Ectodermal cell (in vitro differentiated cells): ENCODE data around the gene HSPA1B. TPM values are rescaled to one million over a fixed set of nuclear protein-coding genes. Genes with fewer than 3 reads are reported as not detected.

Experiments used
- H3K27ac ChIP-seq: 2 replicates; pipeline ENCODE4 v1.7.0; 2013; ENCODE audit warnings: mild to moderate bottlenecking, low read depth, low read length; ENCODE audit not compliant: insufficient read depth, poor library complexity, severe bottlenecking
- H3K27me3 ChIP-seq: 2 replicates; pipeline ENCODE4 v1.7.0; 2013; ENCODE audit warnings: mild to moderate bottlenecking, low read length; ENCODE audit not compliant: insufficient read depth, control insufficient read depth, poor library complexity, severe bottlenecking
- H3K36me3 ChIP-seq: one replicate; pipeline ENCODE4 v1.7.0; 2013; ENCODE audit warnings: low read length; ENCODE audit not compliant: control insufficient read depth, insufficient read depth
- H3K4me1 ChIP-seq: one replicate; pipeline ENCODE4 v1.7.0; 2013; ENCODE audit warnings: low read length; ENCODE audit not compliant: control insufficient read depth, insufficient read depth
- H3K4me3 ChIP-seq: 2 replicates; pipeline ENCODE4 v1.7.0; 2013; ENCODE audit warnings: low read depth, low read length, control low read depth; ENCODE audit not compliant: insufficient read depth
- H3K9me3 ChIP-seq: 2 replicates; pipeline ENCODE4 v1.7.0; 2013; ENCODE audit warnings: mild to moderate bottlenecking, low read length, moderate library complexity; ENCODE audit not compliant: control insufficient read depth
- WGBS, 2 experiments: methylation state at CpG; one replicate each; pipeline ENCODE4 v1.1.7; 2013; ENCODE audit warnings: missing lambda C conversion rate in 2 of 2; 5-methylcytosine and 5-hydroxymethylcytosine counted together
- polyA plus RNA-seq, 4 experiments: library from polyadenylated mRNA; stranded (reverse); fragments of 50-300 nt; gene quantifications; one replicate each; pipeline ENCODE4 v1.2.3, GENCODE V29; 2013

Gene HSPA1B
- 63.6 TPM for polyA plus RNA-seq (2013, experiment 1 of 4)
- 32.4 TPM for polyA plus RNA-seq (2013, experiment 2 of 4)
- polyA plus RNA-seq (2013, experiment 3 of 4) = 41.5 TPM
- 40.4 TPM for polyA plus RNA-seq (2013, experiment 4 of 4)

GRCh38 chr6:31827286-31828079, at the start of gene HSPA1B:
TSS of gene HSPA1B (plus strand) at chr6:31827738. CDS start at chr6:31827951, 213 bp downstream.
- peak within 1 kb of the TSS; percentile 63 for H3K4me3 ChIP-seq
- WGBS, 2 experiments = 1% methylated on average over 45 to 50 of the region's 56 CpGs
- peaks cover 4% of the 10 kb centered on the region for H3K4me1 ChIP-seq
- no peaks in the 10 kb centered on the region for H3K9me3 ChIP-seq
- H3K36me3 ChIP-seq = no peaks in the 10 kb centered on the region
- no peaks in the 10 kb centered on the region for H3K27me3 ChIP-seq
- peak within 1 kb of the TSS; percentile 45 for H3K27ac ChIP-seq

DNA sequence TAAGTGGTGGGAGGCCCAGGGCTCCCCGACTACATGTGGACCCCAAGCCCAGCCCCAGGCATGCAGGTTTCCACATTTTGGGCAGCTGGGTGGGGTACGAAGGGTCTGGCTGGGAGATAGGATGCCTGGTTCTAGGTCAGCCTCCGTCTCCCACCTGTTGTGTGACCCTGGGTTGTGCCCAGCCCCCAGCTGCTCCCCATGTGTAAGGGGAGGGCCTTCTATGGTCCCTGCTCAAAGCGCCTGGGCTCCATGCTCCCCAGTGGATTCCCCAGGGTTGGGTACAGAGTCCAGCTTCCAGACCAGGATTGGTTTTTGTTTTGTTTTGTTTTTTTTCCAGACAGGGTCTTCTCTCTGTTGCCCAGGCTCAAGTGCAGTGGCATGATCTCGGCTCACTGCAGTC, 49.3 kb upstream of the HSPA1B start:
- peaks cover 6% of the 10 kb centered on the region for H3K4me1 ChIP-seq
- 93 to 97% methylated on average over 5 of the region's 5 CpGs for WGBS, 2 experiments
- no peaks in the 10 kb centered on the region for H3K9me3 ChIP-seq
- no peak overlapping the region for H3K4me3 ChIP-seq
- H3K27ac ChIP-seq = no peak overlapping the region
- H3K27me3 ChIP-seq = no peaks in the 10 kb centered on the region
- H3K36me3 ChIP-seq = peaks cover 28% of the 10 kb centered on the region

- Histone ChIP-seq H3K27me3 (no peaks in the 10 kb centered on the region), H3K27ac (no peak overlapping the region), H3K4me1 (peaks cover 6% of the 10 kb centered on the region), H3K4me3 (no peak overlapping the region), H3K36me3 (peaks cover 28% of the 10 kb centered on the region), H3K9me3 (no peaks in the 10 kb centered on the region)
- whole genome bisulfite sequencing, 2 experiments = 96% methylated on average over 43 of the region's 43 CpGs
Measured at GRCh38 chr6:31778999-31779885, 48.3 kb upstream of the HSPA1B start.

DNA sequence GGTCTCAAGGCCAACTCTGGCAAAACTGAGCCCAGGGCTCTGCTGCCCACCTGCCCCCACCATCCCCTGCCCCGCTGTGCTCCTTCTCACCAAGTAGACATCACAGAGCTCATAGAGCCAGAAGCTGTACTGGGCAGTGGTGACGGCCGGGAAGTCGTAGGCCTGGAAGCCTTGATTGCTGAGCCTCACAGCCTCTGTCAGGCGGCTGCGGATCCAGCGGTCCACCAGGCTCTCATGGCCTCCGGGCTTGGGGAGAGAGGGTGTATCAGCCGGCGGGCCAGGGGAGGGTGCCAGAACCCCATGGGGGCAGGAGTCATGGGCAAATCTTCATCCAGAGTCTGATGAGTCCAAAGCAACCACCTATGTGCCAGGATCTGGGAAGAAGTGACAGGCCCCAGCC, 47.6 kb upstream of the HSPA1B start:
- Histone ChIP-seq H3K4me1 (peaks cover 6% of the 10 kb centered on the region), H3K4me3 (no peak overlapping the region), H3K9me3 (no peaks in the 10 kb centered on the region), H3K27ac (no peak overlapping the region), H3K27me3 (no peaks in the 10 kb centered on the region), H3K36me3 (peaks cover 28% of the 10 kb centered on the region)
- WGBS, 2 experiments = 96 to 97% methylated on average over 10 of the region's 10 CpGs

DNA sequence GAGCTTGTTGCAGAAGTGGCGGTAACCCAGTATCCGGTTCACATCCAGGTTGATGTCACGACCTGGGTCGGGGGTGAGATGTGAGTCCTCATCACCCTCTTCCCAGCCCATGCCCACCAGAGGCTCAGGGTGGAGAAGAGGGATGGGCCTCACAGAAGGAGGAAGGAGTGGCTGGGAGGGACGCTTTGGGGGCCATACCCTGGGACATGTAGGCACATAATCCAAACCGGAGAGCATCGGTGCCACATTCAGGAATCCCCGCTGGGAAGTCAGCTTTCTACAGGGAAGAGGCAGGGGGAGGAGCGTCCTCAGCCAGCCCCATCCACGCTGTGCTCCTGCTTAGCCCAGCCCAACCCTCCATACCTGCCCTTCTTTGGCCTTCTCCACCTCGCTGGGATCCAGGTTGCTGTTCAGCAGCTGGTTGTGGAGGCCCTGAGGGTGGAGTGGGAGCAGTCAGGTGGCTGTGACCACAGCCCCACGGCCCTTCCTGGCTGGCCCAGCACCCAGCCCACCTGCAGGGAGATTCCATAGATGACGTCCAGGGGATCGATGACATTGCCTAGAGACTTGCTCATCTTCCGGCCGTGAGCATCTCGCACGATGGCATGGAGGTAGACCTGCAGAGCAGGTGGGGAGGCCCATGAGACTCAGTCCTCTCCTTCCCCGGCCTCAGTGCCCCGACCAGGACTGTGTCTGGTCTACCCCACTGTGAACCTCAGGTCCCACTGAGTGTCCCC, 46.9 kb upstream of the HSPA1B start:
- Histone ChIP-seq H3K9me3 (no peaks in the 10 kb centered on the region), H3K36me3 (peaks cover 28% of the 10 kb centered on the region), H3K4me1 (peaks cover 6% of the 10 kb centered on the region), H3K27ac (no peak overlapping the region), H3K4me3 (no peak overlapping the region), H3K27me3 (no peaks in the 10 kb centered on the region)
- WGBS, 2 experiments = 95 to 96% methylated on average over 20 of the region's 20 CpGs

GRCh38 chr6:31781244-31782125, 46.1 kb upstream of the HSPA1B start:
- Histone ChIP-seq H3K27ac (no peak overlapping the region), H3K4me1 (peaks cover 6% of the 10 kb centered on the region), H3K9me3 (no peaks in the 10 kb centered on the region), H3K4me3 (no peak overlapping the region), H3K27me3 (no peaks in the 10 kb centered on the region), H3K36me3 (peaks cover 28% of the 10 kb centered on the region)
- 95% methylated on average over 23 of the region's 23 CpGs for WGBS, 2 experiments

DNA sequence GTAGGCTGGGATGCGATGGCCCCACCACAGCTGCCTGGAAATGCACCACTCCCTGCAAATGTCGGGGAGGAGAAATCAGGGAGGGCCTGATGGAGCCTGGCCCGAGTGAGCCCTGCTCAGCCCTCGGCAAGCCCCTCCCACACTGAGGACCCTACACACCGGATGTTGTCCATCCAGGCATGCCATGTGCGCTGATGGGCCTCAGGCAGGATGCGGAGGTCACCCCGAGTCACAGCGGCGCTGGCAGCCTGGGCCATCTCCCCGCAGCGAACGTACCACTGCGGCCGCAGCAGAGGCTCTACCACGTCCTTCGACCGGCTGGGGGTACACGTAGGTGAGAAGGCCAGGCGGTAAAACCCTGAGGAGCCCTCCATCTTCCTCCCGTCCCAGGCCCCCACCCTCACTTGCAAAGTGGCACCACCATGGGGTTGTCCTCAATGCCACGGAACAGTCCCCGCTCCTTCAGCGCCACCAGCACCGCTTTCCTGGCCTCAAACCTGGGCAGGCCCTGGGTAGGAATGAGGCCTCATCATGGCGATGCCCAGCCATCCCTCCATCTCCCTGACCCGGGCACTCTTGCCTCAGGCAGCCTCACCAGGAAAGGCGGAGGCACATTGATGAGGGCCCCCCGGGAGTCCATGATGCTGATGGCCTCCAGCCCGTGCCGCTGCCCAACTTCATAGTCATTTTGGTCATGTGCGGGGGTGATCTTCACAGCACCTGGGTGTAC, 45.2 kb upstream of the HSPA1B start:
- Histone ChIP-seq H3K4me3 (no peak overlapping the region), H3K4me1 (no peaks in the 10 kb centered on the region), H3K27ac (no peak overlapping the region), H3K36me3 (peaks cover 28% of the 10 kb centered on the region), H3K9me3 (no peaks in the 10 kb centered on the region), H3K27me3 (no peaks in the 10 kb centered on the region)
- 96% methylated on average over 32 of the region's 32 CpGs for WGBS, 2 experiments

DNA sequence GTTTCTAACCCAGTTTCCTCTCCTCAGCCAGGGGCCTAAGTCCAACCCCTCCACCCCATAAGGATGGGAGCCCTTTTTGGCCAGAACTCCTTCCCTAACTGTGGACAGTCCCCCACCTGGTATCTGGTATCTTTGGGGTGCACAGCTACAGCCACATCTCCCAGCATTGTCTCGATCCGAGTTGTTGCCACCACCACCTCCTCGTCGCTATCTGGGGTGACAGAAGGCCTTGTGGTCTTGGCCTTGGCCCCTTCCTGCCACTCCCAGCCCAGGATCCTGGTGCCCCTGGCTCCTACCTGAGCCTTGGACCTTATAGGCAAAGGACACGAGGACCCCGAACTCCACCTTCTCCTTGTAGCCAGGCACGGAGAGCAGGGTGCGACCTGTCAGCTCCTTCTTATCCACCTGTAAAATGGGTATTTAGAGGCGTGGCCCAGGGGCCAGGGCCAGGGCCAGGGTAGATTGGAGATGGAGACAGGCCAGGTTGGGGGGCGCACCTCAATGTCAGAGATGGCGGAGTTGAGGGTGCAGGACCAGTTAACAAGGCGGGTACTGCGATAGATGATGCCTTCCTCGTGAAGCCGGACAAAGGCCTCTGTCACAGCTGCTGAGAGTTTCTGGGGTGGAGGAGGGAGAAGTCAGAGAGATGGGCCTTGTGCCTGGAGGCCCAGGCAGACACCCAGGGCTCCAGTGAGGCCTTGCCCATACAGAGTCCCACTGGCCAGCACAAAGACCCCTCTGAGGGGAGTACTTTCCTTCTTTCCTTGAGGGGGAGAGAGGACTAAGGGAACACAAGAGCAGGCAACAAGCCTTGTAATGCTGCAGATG, 43.2 kb upstream of the HSPA1B start:
- no peaks in the 10 kb centered on the region for H3K4me1 ChIP-seq
- H3K27ac ChIP-seq = no peak overlapping the region
- no peak overlapping the region for H3K4me3 ChIP-seq
- H3K27me3 ChIP-seq = no peaks in the 10 kb centered on the region
- peaks cover 20% of the 10 kb centered on the region for H3K36me3 ChIP-seq
- H3K9me3 ChIP-seq = no peaks in the 10 kb centered on the region
- WGBS, 2 experiments = 95 to 97% methylated on average over 15 of the region's 15 CpGs
